Measurements from ENCODE around the gene MTHFSD.

The MTHFSD gene

DNA sequence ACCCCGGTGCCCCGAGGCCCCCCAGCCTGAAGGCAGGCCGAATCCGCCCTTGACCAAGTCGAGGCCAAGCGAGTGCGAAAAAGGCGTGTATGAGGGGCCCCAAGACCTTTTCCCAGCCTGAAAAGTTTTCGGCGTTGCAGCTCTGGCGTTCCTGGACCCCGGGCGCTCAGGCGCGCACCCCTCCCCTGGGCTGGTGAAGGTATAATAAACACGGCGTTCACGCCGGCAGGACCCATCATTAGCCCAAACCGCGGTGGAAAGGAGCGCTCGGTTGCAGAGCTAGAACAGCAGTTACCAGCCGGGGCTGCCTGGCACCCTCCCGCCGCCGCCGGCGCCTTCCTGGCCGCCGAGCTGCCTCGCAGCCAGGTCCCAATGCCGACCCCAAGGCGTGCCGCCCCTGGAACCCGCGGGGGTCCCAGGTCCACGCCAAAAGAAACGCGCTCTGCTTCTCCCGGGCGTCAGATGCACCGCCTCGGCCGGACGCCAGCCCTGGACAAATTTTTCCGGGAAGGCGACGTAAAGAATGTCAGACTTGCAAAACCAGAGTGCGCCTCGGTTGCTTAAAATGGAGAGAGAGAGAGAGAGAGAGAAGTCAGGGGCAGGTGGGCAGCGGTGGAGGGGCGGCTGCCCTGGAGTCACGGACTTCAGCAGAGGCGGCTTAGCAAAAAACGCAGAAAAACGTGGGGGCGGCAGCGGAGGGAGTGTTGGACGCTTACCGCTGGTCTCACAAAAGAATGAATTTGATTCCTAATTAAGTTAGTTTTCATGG, 56.2 kb downstream of the MTHFSD start:
- DNase-seq, result no peak

GRCh38 chr16:86498155-86498670, 56.8 kb downstream of the MTHFSD start:
- no peak for DNase-seq

DNA sequence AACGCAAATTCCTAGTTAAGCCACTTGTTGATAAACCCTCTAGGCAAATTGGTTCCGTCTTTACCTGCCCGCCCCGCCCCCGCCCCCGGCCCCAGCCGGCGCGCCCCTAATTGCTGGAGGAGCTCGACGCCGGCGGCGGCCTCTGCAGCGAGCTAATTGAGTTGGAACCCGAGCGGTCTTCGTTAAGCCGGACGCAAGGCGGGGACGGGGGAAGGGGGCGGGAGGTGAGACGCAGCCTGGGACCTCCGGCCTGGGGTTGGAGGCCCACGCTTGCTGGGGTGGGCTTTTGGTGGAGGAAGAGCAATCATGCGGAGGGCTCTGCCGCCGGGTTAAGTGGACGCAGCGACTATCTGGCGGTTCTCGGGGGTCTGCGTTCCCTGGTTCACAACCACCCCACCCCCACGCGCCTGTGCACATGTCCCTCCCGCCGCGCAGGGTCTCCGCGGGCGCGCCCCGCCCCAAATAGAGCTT, 57.4 kb downstream of the MTHFSD start:
- no peak for DNase-seq

- DNase-seq, result no peak
Measured at GRCh38 chr16:86496929-86497461, 58.0 kb downstream of the MTHFSD start.

DNA sequence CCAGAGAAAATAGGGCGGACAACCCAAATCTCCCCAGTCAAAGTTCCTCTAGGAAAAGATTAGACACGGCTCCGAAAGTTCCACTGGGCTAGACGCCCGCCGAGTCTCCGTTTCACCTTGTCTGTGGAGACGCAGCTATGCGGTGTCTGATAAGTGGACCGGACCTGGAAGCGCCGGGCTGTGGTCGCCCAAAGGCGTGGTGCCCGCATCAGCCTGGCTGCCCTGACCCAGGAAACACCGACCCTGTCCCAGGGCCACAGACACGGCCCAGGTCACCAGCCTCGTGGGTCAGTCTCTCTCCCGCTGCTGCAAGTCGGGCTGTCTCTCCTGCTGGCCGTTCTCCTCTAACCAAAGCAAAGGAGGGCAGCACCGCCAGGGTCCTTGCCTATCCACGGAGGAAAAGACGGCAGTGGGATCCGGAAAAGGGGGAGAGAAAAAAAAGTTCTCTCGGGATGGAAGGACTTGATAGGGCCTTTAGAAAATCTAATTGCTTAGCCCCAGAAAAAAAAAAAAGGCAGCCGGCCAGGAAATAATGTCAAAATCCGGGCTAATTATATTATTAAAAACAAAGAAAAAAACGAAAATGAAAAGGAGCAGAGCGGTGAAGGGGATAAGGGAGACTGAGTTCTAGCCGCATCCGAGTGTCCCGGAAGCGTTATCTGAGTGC, 58.6 kb downstream of the MTHFSD start:
- DNase-seq, result no peak

GRCh38 chr16:86495756-86496261, 59.2 kb downstream of the MTHFSD start:
- DNase-seq, result no peak

DNA sequence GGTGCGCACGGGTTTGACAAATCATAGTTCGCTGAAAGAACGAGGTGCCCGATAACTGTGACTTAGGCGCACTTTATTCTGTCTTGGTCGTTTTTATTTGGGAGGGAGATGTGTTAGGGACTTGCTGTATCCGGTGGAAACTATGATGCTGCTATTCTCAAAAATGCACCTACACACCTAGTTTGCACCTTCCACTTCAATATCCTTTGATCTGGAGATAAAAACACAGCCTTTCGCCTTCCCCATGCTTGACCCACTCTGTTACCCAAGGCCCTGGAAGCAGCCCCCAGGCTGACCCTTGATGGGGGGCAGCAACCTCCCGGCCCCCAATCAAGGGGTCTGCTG, 59.7 kb downstream of the MTHFSD start:
- no peak for DNase-seq

GRCh38 chr16:86494565-86495356, 60.3 kb downstream of the MTHFSD start:
- no peak for DNase-seq

GRCh38 chr16:86494039-86494564, 60.9 kb downstream of the MTHFSD start:
- DNase-seq, result no peak

- DNase-seq, result no peak
Measured at GRCh38 chr16:86492961-86493629, 61.9 kb downstream of the MTHFSD start.

DNA sequence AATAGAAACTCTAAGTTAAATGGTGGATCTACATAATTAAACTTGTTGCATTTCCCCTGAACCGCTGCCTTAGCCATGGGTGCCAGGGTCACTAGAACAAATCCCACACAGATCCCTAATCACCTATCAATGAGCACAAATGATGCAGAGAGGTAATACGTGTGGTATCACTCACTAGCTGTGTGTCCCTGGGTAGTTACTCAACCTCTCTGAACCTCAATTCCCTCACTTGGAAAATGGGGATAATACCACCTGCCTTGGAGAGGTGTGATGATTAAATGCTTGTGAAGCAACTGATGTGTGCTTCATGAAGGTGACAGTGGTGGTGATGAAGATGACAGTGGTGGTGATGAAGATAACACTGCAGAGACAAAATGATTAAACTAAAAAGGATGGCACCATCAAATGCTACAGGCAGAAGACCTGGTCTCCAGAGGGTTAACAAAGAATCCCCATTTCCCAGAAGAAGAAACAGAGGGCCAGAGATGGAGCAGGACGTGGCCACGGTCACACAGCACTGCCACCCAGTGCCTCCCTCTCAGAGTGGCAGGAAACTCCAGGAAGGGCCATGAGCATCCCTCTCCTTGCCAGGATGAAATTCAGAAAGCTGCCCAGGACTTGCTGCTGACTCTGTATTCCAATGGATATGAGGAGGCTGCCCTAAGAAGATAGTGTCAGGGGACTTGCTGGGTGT, 62.6 kb downstream of the MTHFSD start:
- DNase-seq, result no peak

- no peak for DNase-seq
Measured at GRCh38 chr16:86491640-86492023, 63.4 kb downstream of the MTHFSD start.

- no peak for DNase-seq
Measured at GRCh38 chr16:86490859-86491639, 64.0 kb downstream of the MTHFSD start.

GRCh38 chr16:86485746-86486145, 69.3 kb downstream of the MTHFSD start:
- no peak for DNase-seq

DNA sequence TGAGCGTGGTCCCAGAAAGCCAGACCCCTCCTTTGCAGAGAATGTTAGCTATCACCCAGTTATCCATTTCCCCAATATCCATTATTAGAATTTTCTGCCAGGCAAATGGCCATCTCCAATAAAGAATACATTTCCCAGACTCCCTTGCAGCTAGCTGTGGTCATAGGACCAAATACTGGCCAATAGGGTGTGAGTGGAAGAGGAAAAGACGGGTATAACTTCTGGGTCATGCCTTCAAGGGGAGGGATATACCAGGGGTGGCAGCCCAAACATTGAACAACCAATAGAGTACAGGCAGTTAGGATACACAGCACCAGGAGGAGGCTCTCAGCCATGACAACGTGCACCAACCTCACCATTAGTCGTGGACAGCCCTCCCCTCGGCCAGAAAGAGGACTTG, 70.8 kb downstream of the MTHFSD start:
- no peak for DNase-seq

DNA sequence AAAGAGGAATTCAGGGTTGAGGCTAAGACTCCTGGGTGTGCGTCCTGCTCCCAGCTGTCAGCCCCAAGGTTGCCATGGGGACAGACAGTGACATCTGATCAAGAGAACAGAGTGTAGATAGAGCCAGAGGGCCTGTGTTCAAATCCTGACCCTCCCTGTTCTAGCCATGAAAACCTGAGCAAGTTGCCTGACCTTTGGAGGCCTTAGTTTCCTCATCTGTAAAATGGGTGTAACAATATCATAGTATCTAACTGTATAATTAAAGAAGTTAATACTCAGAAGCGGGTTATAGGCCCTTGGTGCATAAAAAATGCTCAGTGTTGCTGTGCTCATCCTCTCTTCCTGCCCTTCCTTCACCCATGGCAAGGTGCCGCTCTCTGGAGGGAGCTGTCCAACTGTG, 73.4 kb downstream of the MTHFSD start:
- no peak for DNase-seq

GRCh38 chr16:86480444-86480843, 74.6 kb downstream of the MTHFSD start:
- no peak for DNase-seq
